NCI-H2171 (cell line): ENCODE results near the gene AFF2.

ENCODE experiments used
- DNase-seq: peaks from one replicate; lab custom pipeline; 2025; lab: John Stamatoyannopoulos, UW

Gene AFF2

GRCh38 chrX:148536961-148537360 is 36.5 kb downstream of the AFF2 start:
- no peak for DNase-seq

GRCh38 chrX:148537556-148538182 is 37.3 kb downstream of the AFF2 start:
- no peak for DNase-seq

- DNase-seq = no peak
Measured at GRCh38 chrX:148538582-148538981, 38.2 kb downstream of the AFF2 start.

- DNase-seq = no peak
Measured at GRCh38 chrX:148540114-148540513, 39.7 kb downstream of the AFF2 start.

GRCh38 chrX:148540671-148541583 is 40.5 kb downstream of the AFF2 start:
- DNase-seq = no peak

- no peak for DNase-seq
Measured at GRCh38 chrX:148541584-148541940, 41.1 kb downstream of the AFF2 start.

- no peak for DNase-seq
Measured at GRCh38 chrX:148542481-148543255, 42.3 kb downstream of the AFF2 start.

GRCh38 chrX:148552775-148553174 is 52.4 kb downstream of the AFF2 start:
- DNase-seq = no peak

- no peak for DNase-seq
Measured at GRCh38 chrX:148555101-148555500, 54.7 kb downstream of the AFF2 start.

- no peak for DNase-seq
Measured at GRCh38 chrX:148555571-148556243, 55.3 kb downstream of the AFF2 start.

GRCh38 chrX:148556498-148556897 is 56.1 kb downstream of the AFF2 start:
- DNase-seq = no peak

GRCh38 chrX:148562846-148563245 is 62.4 kb downstream of the AFF2 start:
- no peak for DNase-seq

- no peak for DNase-seq
Measured at GRCh38 chrX:148567229-148567628, 66.8 kb downstream of the AFF2 start.

- no peak for DNase-seq
Measured at GRCh38 chrX:148567779-148568178, 67.4 kb downstream of the AFF2 start.

- no peak for DNase-seq
Measured at GRCh38 chrX:148568763-148569162, 68.3 kb downstream of the AFF2 start.

- DNase-seq = no peak
Measured at GRCh38 chrX:148572337-148572736, 71.9 kb downstream of the AFF2 start.

- no peak for DNase-seq
Measured at GRCh38 chrX:148573119-148573518, 72.7 kb downstream of the AFF2 start.

GRCh38 chrX:148574237-148574973 is 74.0 kb downstream of the AFF2 start:
- no peak for DNase-seq

- DNase-seq = no peak
Measured at GRCh38 chrX:148576396-148576795, 76.0 kb downstream of the AFF2 start.

GRCh38 chrX:148577741-148578140 is 77.3 kb downstream of the AFF2 start:
- no peak for DNase-seq

- no peak for DNase-seq
Measured at GRCh38 chrX:148580016-148580415, 79.6 kb downstream of the AFF2 start.
